Activated CD4-positive, alpha-beta T cell treated with anti-CD3 and anti-CD28 coated beads, Interleukin-2, amount 50 U/mL, for 4 hours (primary cell): ENCODE measurements around the gene FCRL1.

ENCODE experiments used
- DNase-seq, 2 experiments: peaks; one replicate each; pipeline ENCODE4 v3.0.0-alpha.2; 2020

Gene FCRL1, protein sequence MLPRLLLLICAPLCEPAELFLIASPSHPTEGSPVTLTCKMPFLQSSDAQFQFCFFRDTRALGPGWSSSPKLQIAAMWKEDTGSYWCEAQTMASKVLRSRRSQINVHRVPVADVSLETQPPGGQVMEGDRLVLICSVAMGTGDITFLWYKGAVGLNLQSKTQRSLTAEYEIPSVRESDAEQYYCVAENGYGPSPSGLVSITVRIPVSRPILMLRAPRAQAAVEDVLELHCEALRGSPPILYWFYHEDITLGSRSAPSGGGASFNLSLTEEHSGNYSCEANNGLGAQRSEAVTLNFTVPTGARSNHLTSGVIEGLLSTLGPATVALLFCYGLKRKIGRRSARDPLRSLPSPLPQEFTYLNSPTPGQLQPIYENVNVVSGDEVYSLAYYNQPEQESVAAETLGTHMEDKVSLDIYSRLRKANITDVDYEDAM

DNA sequence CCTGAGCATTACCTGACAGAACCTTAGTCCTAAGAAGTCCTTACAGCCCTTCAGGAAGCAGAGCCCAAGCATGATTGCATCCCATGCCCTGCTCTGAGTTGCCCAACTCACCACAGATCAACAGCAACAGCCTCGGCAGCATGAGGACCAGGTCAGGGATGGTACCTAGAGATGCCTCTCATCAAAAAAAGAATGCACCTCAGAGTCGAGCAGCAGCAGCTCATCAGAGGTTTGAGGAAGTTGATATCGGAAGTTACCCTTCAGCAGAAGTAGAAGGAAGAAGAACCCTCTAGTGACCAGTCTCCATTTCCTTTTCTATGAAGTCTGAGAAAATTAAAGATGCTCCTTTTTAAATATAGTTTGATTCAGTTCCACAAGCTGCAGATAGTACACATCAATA lies at the start of gene FCRL1:
Gene FCRL1 (minus strand): TSS at position 225 of the 400 bp plus-strand sequence. CDS start 83 bp downstream, at position 142.
- DNase-seq, result no peak

DNA sequence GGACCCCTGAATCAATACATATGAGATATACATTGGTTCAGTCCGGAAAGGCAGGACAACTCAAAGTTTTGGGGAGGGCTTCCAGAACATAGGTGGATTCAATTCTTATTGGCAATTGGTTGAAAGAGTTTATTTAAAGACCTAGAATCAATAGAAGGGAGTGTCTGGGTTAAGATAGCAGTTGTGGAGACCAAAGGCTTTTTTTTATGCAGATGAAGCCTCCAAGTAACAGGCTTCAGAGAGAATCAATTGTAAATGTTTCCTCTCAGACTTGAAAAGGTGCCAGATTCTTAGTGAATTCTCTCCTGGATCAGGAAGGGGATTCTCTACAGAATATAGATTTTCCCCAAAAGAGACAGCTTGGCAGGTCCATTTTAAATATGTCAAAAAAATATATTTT lies 48.7 kb upstream of the FCRL1 start:
- DNase-seq, result no peak

DNA sequence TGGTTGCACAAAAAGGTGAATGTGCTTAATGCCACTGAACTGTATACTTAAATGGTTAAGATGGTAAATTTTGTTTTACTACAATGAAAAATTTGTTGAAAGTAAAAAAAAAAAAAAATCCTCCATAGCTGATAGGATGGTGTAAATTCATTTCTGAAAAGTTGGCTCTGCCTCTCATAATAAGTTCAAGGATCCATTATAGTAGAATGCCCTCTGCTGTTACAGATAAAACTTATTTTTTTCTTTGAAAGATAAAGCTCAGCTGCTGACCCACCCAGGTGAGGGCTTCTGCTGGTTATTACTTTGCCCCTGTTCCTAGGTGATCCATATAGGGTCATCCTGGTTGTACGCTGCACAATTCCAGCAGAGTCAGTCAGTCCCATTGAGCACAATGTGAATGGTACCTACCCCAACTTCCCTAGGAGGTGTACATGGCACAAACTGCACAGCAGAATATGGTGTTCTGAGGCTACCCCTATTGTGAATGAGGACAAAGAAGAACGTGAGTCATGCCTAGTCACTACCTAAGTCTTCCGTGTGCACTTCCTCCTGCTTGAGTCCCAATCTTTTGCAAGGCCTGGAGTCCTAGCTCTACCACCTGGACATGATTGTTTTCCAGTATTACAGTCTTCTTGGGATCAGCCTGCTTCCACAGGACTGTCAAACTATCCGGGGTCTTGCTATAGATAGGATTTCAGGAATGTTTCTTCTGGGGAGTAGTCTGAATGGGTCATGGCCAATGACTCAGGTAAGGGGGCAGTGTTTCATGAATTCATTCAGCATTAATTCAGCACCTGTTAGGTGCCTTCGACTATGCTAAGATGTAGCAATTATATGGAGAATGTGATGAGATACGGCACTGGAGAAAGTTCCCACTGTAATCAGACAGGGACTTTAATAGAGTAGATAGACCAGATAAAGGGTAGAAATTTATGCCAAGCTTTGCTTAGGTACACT lies 42.5 kb upstream of the FCRL1 start:
- no peak for DNase-seq

DNA sequence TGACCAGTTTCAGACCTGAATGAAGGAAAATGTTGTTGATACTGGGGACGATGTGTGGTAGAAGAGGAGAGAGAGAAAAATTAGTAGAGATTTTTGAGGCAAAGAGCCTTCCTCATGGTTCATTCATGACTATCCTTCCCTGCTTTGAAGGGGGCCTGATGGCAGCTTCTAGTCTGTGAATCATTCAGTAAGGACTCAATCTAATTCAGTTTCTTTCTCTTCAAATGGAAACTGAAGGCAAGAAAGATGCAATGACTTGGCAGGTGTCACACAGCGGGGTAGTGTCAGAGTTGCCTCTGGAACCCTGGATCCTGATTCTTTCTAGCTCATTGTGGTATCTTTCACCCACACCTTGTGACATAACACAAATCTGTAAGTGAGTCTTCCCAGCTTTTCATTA lies 36.6 kb upstream of the FCRL1 start:
- DNase-seq, result no peak

DNA sequence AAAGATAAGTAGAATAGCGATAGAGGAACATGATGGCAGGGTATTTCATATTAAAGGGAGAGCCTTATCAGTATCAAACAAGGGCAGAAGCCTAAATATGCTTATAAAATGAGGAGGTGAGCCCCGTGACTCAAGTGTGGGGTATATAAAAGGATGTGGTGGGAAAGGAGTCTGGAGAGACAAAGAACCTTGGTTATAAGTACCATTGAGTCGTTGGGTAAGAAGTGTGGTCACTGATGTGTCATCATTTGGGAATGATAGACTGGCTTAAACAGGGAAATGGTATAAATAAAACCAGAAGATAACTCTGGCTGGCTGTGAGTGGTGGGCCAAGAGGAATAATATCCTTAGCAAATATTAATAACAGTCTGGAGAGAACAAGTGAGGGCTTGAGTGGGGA lies 32.6 kb upstream of the FCRL1 start:
- DNase-seq, result no peak

DNA sequence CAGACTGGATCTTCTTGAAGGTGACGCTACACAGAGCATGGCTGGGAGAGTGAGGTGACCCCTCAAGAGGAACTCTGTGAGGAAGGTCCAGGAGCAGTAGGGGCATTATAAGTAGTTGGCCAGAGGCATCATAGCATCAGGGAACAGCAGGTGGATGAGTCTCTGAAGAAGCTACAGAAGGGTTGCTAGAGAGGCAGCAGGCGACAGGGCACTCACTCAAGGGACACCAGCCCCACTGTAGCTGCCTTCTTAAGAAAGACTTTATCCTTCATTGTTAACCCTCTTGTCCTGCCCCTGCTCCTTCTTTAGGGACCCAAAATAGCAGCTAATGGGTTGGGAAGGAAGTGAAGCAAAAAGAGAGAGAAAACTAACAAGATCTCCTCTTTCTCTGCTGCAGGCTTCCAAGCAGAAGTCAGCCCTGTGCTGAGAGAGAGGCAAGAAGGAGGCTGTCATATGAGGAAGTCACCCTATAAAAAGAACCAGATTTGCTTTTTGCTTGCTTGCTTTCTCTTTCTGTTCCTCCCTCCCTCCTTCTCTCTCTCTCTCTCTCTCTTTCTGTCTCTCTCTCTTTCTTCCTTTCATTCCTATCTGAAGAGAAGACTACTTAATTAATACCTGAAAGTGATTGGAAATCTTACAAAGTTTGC lies 29.4 kb upstream of the FCRL1 start:
- no peak for DNase-seq

DNA sequence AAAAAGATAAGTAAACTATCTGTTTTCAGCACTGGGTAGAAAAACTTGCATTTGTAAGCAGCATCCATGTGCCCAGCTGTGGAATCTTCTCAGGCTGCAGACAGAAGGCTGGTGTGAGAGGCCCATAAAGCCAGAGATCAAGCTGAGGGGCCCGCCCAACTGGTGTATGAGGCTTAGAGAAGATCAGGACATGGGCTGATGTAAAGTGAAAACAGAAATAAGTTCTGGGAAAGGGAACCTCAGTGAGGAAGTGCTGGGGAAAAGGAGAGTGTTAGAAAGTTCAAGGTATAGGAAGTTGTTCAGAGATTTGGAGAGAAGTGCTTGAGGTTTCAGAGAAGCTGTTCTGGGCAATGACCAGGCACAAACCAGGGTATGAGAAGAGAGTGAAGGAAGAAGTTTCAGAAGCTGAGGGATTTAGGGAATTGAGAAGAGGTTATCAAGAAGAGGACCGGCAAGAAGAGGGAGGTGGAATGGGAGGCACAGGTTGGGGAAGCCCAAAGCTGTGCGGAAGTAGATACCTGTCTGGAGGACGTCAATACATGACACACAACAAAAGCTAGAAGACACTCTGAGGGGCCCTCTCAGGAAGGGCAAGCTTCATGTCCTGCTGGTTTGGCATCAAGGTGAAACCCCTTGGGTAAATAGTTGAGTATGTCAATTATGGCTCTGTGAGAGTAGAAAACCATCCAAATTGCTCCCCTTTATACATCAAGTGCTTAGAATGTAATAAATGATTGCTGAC lies 24.3 kb upstream of the FCRL1 start:
- DNase-seq, result no peak

DNA sequence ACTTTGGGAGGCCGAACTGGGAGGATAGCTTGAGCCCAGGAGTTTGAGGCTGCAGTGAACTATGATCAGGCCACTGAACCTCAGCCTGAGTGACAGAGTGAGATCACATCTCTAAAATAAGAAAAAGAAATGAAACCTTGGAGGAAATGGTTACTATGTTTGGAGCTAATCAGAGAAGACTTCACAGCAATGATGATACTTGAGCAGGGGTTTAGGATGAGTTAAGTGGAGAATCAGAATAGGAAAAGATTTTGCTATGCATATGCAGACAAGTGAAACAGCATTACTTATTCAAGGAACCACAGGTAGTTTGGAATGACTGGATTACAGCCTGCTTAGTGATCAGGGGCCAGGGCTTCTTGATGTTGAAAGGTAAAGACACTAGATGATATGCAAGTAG lies 23.0 kb upstream of the FCRL1 start:
- no peak for DNase-seq

DNA sequence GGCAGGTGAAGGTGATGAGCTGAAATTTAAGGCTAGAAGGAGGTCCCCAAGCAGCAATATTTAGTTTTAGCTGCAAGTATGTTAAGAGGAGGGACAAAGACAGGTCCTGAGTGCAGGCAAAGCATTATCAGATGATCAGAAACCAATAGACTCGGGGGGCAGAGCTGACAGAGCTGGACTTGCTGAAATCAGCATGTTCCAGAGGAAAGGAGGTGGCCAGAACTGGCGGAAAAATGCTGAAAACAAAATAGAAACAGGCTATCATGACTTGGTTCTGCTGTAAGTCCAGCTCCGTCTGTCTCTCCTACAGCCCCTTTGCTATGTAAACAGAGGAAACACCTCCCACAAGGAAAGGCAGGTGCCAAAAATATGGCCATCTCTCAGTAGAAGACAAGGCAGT lies 21.8 kb upstream of the FCRL1 start, which contains the start of gene CD5L:
Gene CD5L (minus strand): TSS at position 101 of the 400 bp plus-strand sequence. CDS start 107 bp downstream, outside the sequence.
- no peak for DNase-seq

DNA sequence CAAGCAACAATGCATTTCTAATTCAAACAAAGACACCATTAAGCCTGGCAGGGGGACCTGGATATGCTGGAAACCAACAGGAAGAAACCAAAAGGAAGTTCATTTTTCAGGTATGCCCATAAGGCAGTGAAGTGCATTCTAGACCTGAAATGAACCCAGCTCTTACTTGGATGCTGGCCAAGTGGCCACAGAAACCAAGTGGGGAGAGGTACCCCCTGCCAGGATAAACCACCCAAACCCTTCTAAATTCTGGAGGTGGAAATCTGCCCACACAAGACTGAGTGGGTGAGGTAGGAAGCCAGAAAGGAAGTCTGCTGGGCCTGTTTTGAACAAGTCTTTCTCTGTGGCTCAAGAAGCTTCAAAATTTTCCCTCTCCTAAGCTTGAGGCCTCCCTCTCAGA lies 19.0 kb upstream of the FCRL1 start:
- no peak for DNase-seq

DNA sequence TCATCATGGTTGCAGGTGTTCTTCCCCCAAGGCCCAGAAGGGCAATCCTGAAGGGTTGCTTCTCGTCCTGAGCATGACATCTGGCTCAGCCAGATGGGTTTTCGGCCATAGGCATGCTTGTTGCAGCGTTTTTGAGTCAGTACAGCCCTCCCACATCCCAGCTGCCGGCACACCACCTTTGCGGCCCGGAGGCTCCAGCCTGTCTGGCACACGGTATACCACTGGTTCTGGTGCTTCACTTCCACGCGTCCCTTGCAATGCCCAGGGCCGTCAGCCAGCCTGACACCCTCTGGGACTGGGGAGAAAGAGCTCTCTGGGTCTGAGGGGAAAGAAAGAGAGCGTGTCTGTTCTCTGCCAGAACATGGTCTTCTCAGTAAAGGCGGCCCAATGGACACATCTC lies 14.5 kb upstream of the FCRL1 start:
- no peak for DNase-seq

DNA sequence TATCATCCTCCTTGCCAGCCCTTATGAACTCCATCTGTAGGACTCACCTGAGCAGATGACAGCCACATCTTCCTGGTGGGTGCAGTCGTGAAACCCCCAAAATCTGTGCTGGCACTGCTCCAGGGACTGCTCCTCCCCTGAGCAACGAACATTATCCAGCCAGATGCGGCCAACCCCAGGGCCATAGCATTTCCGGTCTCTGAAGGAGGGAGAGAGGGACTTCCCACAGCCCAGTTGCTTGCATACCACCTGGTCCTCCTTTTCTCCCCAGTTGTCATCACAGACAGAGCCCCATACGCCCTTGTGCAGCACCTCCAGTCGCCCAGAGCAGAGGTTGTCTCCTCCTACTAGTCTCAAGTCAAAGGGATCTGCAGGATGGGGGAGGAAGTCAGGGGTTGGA lies 13.2 kb upstream of the FCRL1 start:
- DNase-seq, result no peak

DNA sequence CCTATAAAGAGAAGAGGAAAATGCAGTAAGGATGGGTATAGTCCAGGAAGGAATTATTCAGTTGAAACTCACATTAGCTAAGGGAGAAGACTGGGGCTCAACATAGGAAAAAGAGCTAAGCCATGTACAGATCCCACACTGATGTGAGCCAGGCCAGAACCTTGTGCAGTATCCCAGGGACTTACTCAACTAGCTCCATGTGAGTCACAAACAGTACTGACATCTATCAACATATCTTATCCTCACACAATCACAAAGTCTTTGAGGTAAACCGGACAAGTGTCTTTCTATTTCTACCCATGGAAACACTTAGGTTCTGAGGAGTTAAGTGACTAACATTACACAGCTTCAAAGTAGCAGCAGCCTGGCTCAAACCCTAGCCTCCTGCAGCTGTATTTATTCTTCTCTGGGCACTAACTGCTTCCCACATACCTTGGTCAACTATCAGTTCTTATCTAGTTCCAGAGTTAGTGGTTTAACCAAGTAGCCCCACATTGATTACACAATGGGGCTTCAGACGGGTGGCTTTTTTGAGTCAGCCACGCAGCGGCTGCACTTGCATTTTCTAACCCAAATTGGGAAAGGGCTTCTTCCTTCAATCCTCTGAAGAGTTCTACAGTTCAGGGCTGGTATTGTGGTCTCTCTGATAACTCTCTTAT lies 12.2 kb upstream of the FCRL1 start:
- DNase-seq, result no peak

DNA sequence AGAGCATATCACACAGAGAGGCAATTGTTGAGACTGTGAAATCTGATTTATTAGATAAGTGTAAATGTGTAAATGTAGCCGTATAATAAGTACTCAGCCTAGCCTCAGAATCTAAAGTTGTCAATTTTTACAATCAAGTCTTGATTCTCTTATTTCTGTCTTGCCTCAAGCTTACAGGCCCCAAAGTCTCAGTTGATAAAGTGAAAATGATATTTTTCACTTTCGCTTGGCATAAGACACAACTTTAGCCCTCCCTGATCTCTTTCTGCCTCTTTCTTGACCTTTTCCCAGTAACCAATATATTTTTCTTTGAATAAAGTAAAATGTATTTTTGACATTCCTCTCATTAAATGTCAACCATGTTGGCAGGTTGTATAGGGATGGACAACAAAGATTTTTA lies 11.0 kb upstream of the FCRL1 start:
- DNase-seq, result no peak

DNA sequence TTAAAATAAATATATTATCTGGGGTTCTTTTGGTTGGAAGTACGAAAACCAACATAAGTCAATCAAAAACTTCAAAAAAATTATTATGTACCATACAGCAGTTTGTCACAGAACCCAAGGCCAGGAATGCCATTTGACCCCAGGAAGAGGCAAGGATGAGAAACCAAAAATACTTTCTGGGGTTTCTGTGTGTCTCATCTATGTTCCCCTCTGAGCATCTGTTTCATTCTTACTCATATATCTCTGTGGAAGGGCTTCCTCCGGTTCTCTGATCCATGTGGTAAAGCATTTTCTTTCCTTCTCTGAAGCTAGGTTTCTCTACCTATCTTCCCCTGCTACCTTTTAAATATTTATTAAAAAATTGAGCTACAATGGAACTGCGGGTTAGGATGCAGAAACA lies 9.8 kb upstream of the FCRL1 start:
- no peak for DNase-seq

DNA sequence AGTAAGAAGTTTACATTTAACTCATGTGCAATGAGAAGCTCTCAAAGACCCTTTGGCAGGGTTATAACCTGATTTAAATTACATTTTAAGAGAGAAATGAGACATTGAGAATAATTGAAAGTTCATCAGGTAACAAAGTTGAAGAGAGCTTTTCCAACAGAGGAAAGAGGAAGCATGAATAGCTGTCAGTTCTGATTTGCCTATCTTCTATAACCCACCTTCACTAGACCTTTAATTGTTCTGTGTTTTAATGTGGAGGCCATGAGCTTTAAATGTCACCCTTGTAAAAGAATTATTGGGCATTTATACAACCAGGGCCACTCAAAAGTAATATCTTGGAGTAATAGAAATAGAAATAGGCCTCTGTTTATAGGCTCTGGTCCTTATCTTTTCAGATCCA lies 9.3 kb upstream of the FCRL1 start:
- no peak for DNase-seq

DNA sequence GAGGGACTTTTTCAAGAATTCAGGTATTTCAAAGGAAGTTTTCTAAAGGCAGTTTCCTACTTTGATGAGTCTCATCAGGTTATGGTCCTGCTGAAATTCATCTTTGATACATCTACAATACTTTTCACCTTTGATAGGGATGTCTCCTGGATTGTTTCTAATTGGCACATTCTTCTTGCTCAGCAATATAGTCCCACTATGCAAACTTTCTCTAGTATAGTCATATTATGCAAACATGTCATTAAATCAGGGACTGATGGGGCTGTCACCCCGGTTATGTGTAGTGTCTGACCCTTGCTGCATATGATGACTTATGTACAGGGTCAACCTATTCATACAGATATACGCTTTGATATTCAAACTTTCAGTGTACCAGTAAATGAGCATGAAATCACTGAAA lies 379 bp upstream of the FCRL1 start:
- DNase-seq, result no peak

DNA sequence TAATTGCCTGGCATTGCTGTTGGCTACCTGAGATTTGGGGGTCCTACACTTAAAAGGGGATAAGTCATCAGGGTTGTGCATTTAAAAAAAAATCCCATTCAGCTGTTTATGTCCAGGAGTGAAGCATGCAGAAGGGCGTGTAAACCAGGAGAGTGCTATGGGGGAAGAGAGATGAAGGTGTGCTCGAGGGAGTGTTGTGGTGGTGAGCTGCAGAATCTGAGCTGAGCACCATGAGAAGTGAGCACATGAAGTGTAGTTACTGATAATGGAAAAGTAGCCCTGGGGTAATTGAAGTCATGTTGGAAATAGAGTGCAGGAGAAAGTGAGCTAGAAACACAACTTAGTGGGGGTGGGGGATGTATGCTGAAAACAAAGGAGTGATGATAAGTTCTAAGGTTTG lies 705 bp downstream of the FCRL1 start:
- DNase-seq, result no peak

DNA sequence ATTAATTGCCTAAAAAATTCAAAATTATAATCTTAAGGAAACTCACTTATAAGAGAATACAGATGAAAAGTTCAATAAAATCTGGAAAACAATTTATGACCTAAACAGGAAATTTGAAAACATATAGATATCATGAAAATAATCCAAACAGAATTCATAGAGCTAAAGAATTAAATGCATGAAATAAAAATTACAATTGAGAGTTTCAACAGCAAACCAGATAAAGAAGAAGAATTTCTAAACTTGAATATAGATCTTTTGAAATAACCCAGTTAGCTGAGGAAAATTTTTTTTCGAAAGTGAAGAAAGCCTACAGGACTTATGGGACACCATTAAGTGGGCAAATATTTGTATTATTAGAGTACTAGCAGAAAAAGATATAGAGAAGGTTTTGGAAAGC lies 6.7 kb downstream of the FCRL1 start:
- DNase-seq, result no peak

DNA sequence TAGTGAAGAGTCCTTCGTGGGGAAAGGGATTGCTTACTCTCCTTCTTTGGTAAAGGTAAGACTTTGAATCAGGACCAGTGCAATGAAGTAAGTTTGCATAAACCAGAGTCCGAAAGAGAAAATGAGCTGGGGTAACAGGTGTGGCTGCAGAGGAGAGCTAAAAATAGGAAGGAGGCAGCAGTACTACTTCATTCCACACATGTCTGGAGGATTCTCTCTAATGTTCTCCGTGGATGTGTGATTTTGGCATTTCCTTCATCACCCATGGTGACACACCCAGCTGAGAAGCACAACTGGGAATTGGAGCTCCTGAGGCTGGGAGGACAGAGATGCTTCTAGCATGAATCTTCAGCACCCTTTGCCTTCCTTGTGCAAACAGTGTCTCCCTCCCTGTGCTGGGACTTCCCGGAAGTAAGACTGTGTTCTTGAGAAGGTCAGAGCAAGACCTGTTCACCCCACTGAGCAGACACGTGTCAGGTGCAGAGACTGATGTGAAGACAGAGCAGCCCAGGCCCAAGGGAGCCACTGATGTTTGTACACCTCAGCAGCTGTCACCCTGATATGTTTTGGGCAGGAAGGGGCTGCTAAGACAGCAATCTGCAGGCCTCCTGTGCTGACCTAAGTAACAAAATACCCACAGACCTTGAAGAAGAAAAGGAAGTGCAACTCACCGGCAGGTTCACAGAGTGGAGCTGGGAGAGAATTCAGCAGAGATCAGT lies 13.3 kb downstream of the FCRL1 start:
- no peak for DNase-seq

DNA sequence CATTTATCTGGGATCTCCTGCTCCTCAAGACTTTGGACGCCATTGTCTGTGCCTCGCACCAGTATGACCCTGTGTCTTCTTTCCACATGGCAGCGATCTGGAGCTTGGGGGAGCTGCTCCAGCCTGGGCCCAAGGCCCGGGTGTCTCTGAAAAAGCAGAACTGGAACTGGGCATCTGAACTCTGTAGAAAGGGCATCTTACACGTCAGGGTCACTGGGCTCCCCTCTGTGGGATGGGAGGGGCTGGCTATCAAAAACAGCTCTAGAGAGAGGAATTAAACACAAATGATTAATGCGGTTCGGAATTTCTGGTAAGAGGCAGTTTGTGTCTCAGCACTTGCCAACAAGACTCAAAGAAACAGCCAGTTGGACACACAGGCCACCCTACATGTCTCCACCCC lies 16.1 kb downstream of the FCRL1 start:
- no peak for DNase-seq
